ENCODE results near the gene OR2B2.

The OR2B2 gene

DNA sequence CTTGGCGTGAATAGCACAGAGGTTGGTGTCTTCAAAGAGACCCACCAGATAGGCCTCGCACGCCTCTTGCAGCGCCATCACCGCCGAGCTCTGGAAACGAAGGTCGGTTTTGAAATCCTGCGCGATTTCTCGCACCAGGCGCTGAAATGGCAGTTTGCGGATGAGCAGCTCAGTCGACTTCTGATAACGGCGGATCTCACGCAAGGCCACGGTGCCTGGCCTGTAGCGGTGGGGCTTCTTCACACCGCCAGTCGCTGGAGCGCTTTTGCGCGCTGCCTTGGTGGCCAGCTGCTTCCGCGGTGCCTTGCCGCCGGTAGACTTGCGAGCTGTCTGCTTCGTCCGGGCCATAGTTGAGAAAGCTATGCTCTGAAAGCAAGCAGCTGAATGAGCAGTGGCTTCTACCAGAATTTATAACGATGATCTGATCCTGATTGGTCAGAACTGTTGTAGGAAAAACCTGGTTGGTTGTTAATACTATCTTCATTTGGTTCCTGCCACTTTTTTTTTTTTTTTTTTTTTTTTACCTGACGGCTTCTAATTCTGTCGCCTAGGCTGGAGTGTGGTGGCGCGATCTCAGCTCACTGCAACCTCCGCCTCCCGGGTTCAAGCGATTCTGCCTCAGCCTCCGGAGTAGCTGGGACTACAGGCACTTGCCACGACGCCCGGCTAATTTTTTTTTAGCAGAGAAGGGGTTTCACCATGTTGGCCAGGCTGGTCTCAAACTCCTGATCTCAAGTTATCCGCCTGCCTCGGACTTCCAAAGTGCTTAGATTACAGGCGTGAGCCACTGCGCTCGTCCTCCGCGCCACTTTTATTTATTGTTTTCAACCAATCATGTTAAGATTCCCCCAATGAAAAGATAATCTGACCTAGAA, 21.5 kb downstream of the OR2B2 start:
- Histone ChIP-seq H3K27me3 (ENCODE audit: insufficient read depth, low read depth, severe bottlenecking) (no peaks in the 10 kb centered on the region), H3K4me3 (ENCODE audit: low read depth, low read length) (peak overlapping the region; percentile 28), H3K27ac (peak overlapping the region; percentile 97), H3K9me3 (ENCODE audit: severe bottlenecking) (no peaks in the 10 kb centered on the region), H3K36me3 (peaks cover 21% of the 10 kb centered on the region)
- DNase-seq: peak; percentile 72
- TF ChIP-seq, protein P1, sequence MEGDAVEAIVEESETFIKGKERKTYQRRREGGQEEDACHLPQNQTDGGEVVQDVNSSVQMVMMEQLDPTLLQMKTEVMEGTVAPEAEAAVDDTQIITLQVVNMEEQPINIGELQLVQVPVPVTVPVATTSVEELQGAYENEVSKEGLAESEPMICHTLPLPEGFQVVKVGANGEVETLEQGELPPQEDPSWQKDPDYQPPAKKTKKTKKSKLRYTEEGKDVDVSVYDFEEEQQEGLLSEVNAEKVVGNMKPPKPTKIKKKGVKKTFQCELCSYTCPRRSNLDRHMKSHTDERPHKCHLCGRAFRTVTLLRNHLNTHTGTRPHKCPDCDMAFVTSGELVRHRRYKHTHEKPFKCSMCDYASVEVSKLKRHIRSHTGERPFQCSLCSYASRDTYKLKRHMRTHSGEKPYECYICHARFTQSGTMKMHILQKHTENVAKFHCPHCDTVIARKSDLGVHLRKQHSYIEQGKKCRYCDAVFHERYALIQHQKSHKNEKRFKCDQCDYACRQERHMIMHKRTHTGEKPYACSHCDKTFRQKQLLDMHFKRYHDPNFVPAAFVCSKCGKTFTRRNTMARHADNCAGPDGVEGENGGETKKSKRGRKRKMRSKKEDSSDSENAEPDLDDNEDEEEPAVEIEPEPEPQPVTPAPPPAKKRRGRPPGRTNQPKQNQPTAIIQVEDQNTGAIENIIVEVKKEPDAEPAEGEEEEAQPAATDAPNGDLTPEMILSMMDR (IDR thresholded peaks at IDR 0.05; ENCODE audit: low read depth, low read length): no peak

DNA sequence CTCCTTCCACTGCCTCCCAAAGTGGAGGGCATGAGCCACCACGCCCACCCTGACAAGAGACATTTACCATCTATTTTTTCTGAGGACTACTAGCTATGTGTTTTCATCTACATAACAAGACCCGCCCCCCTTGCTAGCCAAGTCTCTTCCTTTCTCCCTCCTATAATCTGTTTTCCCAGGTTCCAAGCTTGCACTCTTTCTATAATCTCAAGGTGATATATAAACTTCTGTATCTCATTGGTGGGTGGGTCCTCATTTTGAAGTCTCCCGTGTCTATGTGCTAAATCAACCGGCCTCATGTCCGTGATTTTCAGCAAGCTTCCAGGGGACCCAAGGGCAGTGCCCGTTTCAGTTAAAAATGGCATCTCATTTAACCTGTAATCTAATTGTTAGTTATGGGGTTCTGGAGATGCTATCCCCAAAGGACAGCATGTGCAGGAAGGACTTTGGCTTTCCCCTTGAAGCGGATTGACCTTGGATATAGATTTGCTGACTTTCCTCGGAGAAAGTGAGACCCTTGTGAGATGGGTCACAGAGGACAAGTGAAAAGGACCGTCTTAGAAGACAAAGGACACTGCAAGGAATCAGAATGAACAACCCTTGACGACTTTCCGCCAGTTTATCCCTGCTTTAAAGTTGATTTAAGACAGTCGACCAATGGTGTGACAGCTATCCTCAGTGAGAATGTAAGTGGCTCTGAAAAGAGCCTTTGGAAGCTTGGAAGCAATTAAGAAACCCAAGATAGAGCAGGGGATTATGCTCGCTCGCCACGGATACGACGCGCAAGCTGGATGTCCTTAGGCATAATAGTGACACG, 22.4 kb downstream of the OR2B2 start:
- Histone ChIP-seq H3K4me3 (ENCODE audit: low read depth, low read length) (peak overlapping the region; percentile 28), H3K36me3 (peaks cover 15% of the 10 kb centered on the region), H3K9me3 (ENCODE audit: severe bottlenecking) (no peaks in the 10 kb centered on the region), H3K27me3 (ENCODE audit: insufficient read depth, low read depth, severe bottlenecking) (no peaks in the 10 kb centered on the region), H3K27ac (peak overlapping the region; percentile 48)
- TF ChIP-seq, protein P1 (IDR thresholded peaks at IDR 0.05; ENCODE audit: low read depth, low read length): no peak
- no peak for DNase-seq

DNA sequence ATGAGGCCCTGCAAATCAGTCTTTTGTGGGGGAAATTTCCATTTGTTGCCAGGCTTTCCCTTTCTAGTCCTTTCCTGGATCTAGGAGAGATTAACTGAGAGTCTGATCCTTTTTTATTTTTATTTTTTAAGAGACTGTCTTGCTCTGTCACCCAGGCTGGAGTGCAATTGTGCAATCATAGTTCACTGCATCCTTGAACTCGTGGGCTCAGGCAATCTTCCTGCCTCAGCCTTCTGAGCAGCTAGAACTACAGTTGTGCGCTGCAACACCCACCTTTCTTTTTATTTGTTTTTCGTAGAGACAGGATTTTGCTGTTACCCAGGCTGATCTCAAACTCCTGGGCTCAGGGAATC, 22.9 kb downstream of the OR2B2 start:
- TF ChIP-seq, protein P1 (IDR thresholded peaks at IDR 0.05; ENCODE audit: low read depth, low read length): no peak
- no peak overlapping the region for H3K27ac ChIP-seq
- no peak overlapping the region for H3K4me3 ChIP-seq (ENCODE audit: low read depth, low read length)
- no peak for DNase-seq
- H3K27me3 ChIP-seq (ENCODE audit: insufficient read depth, low read depth, severe bottlenecking): no peaks in the 10 kb centered on the region
- peaks cover 9% of the 10 kb centered on the region for H3K36me3 ChIP-seq
- no peaks in the 10 kb centered on the region for H3K9me3 ChIP-seq (ENCODE audit: severe bottlenecking)

DNA sequence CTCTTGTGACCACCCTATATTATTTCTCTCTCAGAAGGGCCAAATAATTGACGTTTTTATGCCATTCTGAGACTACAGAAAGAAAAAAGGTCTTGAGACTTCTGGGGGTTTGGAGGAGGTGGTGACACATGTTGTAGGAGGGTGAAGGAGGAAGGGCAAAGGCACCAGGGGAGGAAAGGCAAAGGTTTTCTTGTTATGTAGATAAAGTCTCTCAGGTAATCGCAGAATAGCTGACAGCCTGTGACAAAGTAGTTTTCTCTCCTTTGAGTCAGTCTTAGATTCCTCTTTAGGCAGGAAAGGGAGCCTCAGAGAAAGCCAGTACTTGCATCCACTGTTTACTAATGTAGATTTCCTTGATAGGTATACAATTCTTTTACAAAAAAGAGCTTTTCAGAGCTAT, 23.6 kb downstream of the OR2B2 start:
- H3K9me3 ChIP-seq (ENCODE audit: severe bottlenecking): no peaks in the 10 kb centered on the region
- peaks cover 4% of the 10 kb centered on the region for H3K36me3 ChIP-seq
- H3K4me3 ChIP-seq (ENCODE audit: low read depth, low read length): no peak overlapping the region
- DNase-seq: no peak
- H3K27me3 ChIP-seq (ENCODE audit: insufficient read depth, low read depth, severe bottlenecking): no peaks in the 10 kb centered on the region
- TF ChIP-seq, protein P1 (IDR thresholded peaks at IDR 0.05; ENCODE audit: low read depth, low read length): no peak
- no peak overlapping the region for H3K27ac ChIP-seq

DNA sequence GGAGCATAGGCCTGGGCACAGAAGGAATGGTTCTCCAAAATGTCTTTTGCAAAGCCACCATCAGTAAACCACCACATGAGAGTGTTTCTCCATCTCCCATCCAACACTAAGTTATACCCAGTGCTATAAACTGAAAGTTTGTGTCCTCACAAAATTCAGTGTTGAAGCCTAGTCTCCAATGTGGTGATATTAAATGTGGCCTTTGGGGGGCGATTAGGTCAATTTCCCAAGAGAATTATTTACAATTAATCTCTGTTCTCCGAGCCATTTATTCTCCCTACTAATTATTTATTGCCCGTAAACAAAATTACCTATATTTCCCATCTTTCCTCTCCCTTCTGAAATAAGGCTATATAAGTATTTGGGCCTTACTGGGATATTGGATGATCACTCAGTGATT, 26.1 kb downstream of the OR2B2 start:
- Histone ChIP-seq H3K27ac (no peak overlapping the region), H3K36me3 (no peaks in the 10 kb centered on the region), H3K9me3 (ENCODE audit: severe bottlenecking) (no peaks in the 10 kb centered on the region), H3K4me3 (ENCODE audit: low read depth, low read length) (no peak overlapping the region), H3K27me3 (ENCODE audit: insufficient read depth, low read depth, severe bottlenecking) (no peaks in the 10 kb centered on the region)
- TF ChIP-seq, protein P1 (IDR thresholded peaks at IDR 0.05; ENCODE audit: low read depth, low read length): no peak
- no peak for DNase-seq

Data from WERI-Rb-1 (cell line).